Fibroblast of mammary gland (primary cell): ENCODE data around the gene GTF2IRD1.
A peak's percentile ranks its signal among the peaks of the same experiment; 100 is the strongest.

ENCODE experiments used
- DNase-seq: peaks from one replicate; pipeline ENCODE4 v3.0.0-alpha.2; 2010; ENCODE audit warnings: low read depth
- H3K4me3 ChIP-seq: 2 replicates; pipeline ENCODE4 v1.5.1; 2011; ENCODE audit warnings: low read depth, mild to moderate bottlenecking, low read length, moderate library complexity; ENCODE audit not compliant: control insufficient read depth
- TF ChIP-seq, protein P1 (sequence below): conservative IDR thresholded peaks from 2 replicates; pipeline ENCODE4 v1.5.1; 2011; ENCODE audit warnings: low read depth, low read length, inconsistent platforms; ENCODE audit not compliant: control insufficient read depth, insufficient read depth

The GTF2IRD1 gene, protein sequence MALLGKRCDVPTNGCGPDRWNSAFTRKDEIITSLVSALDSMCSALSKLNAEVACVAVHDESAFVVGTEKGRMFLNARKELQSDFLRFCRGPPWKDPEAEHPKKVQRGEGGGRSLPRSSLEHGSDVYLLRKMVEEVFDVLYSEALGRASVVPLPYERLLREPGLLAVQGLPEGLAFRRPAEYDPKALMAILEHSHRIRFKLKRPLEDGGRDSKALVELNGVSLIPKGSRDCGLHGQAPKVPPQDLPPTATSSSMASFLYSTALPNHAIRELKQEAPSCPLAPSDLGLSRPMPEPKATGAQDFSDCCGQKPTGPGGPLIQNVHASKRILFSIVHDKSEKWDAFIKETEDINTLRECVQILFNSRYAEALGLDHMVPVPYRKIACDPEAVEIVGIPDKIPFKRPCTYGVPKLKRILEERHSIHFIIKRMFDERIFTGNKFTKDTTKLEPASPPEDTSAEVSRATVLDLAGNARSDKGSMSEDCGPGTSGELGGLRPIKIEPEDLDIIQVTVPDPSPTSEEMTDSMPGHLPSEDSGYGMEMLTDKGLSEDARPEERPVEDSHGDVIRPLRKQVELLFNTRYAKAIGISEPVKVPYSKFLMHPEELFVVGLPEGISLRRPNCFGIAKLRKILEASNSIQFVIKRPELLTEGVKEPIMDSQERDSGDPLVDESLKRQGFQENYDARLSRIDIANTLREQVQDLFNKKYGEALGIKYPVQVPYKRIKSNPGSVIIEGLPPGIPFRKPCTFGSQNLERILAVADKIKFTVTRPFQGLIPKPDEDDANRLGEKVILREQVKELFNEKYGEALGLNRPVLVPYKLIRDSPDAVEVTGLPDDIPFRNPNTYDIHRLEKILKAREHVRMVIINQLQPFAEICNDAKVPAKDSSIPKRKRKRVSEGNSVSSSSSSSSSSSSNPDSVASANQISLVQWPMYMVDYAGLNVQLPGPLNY

DNA sequence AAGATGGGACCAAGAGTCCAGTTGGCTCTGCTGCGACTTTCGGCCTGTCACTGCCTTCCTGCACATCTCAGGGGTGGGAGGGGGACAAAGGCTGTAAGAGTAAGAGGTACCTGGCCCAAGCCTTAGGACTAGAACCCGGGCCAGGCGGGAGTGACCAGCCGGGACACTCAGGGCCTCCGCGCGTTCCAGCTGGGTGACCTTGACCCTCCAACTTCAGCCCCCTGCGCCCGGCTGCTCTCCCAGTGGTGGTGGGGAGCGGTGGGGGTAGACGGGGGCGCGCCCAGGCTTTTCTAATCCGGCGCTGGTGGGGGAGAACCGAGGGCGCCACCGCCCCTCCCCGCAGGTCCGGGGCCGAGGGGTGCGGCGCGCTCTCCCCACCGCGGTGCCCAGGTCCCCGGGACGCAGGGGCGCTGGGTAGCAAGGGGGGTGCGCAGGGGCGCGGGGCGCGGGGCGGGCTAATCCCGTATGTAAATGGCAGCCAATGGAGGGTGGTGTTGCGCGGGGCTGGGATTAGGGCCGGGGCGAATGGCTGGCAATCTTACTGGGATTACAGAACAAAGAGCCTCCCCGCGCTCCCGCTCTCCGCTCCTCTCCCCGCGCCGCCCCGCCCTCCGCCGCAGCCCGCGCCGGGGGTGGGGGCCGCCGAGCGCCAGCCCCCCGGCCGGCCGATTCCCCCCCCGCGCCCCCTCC, at the start of gene GTF2IRD1:
GTF2IRD1 (plus strand) TSS at position 585 of the 690 bp plus-strand sequence. CDS start 54,175 bp downstream, outside the sequence.
- peak within 1 kb of the TSS; percentile 64 for H3K4me3 ChIP-seq
- TF ChIP-seq, protein P1, sequence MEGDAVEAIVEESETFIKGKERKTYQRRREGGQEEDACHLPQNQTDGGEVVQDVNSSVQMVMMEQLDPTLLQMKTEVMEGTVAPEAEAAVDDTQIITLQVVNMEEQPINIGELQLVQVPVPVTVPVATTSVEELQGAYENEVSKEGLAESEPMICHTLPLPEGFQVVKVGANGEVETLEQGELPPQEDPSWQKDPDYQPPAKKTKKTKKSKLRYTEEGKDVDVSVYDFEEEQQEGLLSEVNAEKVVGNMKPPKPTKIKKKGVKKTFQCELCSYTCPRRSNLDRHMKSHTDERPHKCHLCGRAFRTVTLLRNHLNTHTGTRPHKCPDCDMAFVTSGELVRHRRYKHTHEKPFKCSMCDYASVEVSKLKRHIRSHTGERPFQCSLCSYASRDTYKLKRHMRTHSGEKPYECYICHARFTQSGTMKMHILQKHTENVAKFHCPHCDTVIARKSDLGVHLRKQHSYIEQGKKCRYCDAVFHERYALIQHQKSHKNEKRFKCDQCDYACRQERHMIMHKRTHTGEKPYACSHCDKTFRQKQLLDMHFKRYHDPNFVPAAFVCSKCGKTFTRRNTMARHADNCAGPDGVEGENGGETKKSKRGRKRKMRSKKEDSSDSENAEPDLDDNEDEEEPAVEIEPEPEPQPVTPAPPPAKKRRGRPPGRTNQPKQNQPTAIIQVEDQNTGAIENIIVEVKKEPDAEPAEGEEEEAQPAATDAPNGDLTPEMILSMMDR: no peak
- peak; percentile 70 for DNase-seq

DNA sequence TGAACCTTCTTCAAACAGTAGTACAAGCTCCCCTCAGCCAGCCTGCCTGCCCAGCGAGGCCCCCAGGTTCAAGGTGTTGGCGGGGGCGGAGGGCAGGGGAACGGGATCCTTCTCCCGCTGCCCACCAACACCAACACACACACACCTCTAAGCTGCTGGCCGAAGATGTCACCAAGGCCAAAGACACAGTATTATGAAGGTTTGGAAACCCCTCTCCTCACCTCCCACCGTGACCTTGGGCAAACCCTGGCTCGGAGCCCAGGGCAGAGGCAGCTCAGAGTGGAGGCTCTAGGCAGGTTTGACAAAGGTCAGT, 49.4 kb upstream of the GTF2IRD1 start:
- H3K4me3 ChIP-seq: no peak overlapping the region
- TF ChIP-seq, protein P1: no peak
- no peak for DNase-seq

DNA sequence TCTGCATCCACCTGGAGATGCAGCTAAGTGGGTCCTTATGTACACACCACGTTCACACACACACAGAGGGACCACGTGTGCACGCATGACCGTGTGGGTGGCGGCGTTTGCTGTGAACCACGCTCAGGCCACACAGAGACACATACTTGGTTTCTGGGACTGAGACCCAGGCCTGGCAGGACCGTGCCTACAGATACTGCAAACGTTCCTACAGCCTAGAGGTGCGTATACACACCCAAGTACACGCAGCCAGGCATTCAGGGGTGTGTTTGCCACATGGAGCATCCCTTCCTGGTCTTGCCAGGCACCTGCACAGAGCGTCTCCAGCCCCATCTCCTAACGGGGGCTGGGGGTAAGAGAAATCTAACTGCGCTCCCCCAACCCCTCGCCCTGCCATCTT, 49.0 kb upstream of the GTF2IRD1 start:
- no peak overlapping the region for H3K4me3 ChIP-seq
- TF ChIP-seq, protein P1: no peak
- DNase-seq: no peak

DNA sequence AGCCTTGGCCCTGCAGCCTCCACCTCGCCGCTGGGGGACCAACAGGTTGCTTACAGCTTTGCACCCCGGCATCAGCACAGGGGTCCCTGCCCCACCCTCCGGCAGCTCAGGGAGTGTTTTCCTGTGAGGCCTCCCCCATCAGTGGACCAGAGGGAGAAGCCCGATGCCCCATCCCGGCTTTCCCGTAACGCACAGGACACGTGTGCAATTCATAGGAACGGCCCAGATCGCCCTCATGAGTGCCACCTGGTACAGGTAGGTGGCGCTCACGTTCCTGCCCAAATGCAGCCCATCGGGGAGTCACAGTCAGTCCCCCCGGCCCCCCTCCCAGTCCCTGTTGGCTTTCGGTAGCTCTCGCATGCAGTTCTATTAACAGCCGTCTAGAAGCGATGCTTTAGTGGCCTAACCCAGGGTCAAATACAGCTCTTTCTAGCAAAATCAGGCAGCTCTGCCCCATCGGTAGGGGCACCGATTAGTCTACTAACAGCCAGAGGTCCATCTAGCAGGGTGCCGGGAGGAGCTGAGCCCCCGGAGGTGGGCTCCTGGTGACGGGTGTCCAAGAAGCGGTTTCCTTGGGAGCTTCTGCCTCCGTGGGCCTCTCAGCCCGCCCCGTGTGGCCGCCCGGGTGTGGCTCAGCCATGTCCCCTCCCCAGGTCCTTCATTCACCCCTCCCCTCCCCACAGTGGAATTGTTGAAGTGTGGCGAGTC, 48.4 kb upstream of the GTF2IRD1 start:
- DNase-seq: peak; percentile 7
- TF ChIP-seq, protein P1: peak; percentile 23
- H3K4me3 ChIP-seq: no peak overlapping the region

DNA sequence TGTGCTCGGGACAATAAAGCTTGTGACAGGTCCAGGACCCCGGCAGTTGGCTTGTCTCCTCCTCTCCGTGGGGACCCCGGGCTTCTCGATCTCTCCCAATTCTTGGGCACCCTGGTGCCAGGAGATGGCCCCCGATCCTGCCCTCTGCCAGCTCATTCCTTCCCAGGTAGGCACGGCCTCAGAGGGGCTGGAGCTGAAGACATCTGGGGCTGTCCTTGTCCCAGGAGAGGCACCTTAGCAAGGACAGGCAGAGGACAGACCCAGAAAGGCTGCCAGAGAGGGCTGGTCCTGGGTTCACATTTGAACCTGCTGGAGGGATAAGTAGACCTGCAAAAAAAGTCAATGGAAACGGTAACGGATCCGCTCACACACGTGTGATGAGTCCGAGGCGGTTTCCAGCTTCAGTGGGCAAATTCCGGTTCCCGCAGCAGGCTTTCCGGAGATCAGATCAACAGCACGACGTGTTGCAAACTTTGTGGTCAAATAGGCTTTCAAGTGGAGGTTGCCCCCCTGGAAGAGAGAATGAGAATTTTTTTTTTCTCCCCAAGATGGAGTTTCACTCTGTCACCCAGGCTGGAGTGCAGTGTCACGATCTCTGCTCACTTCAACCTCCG, 47.7 kb upstream of the GTF2IRD1 start:
- DNase-seq: no peak
- no peak overlapping the region for H3K4me3 ChIP-seq
- TF ChIP-seq, protein P1: no peak
